Measurements from ENCODE around the gene GABRB3.

Gene GABRB3

GRCh38 chr15:26521691-26522198 lies 251.1 kb downstream of the GABRB3 start:
- DNase-seq, result no peak

- no peak for DNase-seq
Measured at GRCh38 chr15:26521130-26521529, 251.7 kb downstream of the GABRB3 start.

- no peak for DNase-seq
Measured at GRCh38 chr15:26518885-26519284, 254.0 kb downstream of the GABRB3 start.

DNA sequence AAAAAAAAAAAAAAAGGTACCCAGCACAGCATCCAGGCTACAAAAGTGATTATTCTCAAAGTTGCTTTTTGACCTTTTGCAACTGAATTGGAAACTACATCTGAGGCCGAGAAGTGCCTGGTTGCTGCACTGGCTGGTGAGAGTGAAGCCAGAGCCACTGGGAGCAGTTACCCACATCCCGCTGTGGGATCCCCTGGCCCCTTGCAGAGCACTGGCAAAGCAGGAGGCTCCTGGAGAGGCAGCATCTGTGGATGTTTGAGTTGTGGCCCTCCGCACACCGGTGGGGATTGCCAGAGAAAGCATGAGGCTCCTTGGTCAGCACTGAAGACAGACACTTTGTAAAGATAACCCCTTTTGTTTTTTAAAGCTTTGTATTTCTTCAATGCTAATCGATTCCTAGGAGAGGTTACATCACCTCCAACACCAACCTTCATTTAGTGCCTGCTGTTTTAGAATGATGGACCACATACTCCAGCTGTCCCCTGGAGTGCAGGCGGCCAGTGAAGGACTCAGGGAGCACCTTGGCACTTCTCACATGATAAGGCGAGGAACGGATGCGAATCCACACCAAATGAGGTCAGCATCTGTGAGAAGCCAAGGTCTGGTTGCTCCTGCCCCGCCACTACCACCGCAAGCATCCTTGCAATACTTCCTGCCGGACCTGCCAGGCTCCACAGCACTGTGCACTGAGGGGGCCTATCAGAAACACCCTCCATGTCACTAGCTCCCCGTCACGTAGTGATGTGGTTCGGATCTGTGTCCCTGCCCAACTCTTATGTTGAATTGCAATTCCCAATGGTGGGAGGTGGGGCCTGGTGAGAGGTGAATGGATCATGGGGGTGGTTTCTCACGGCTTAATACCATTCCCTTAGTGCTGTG lies 256.5 kb downstream of the GABRB3 start:
- DNase-seq, result no peak

DNA sequence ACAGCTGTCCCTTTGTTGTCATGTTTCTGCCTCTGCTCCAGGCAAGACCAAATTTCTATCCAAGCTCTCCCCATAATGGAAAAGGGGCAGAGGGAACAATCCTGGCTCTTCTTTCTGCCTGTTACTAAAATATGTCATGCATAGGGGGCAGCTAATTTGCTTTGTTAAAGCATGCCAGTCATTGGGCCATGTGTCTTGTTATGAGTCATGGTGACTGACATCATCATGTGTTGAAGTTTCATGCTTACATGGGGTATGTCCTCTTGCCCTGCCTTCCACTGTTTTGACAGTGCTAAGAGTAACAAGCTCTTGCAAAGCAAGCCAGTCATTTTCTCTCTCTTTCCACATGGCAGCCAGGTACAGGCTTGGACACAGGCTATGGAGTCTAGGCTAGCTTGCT lies 268.9 kb downstream of the GABRB3 start:
- no peak for DNase-seq
